ENCODE results near the gene ANXA11.
A peak's percentile ranks its signal among the peaks of the same experiment; 100 is the strongest.
"Not testable (repeated sequence)": the region's sequence is repeated elsewhere in the genome, so short reads cannot be mapped to it uniquely, and the experiment has no call there.

ANXA11 gene

DNA sequence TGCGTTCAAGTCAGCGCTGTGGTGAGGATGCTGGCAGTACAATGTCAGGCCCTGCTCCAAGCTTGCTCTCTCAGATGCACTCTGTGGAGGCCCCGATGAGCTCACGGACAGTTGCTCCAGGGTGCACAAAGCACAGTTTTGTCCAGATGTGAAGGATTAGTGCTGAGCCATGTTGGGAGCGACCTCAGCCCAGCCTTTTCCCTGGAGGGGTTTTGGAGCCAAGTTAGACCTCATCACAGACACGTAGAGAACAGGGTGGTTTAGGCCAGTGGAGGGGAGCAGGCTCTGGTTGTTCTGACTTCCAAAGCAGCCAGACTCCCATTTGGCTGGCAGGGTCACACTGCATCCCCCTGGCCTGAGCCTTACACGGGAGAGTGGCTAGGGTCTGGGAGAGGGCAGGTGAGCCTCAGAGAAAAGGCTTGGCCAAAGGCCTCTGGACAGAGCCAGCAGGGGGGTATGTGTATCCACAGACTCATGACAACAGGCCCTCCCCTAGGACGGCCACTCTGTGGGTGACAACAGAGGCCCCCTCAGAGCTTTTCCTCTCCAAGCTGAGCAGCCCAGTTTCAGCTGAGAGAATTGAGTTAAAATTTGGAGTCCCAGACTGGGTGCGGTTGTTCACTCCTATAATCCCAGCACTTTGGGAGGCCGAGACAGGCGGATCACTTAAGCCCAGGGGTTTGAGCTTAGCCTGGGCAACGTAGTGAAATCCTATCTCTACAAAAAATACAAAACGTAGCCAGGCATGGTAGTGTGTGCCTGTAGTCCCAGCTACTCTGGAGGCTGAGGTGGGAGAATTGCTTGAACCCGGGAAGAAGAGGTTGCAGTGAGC, 68.1 kb downstream of the ANXA11 start:
- Histone ChIP-seq H3K27ac (no peak overlapping the region), H2AFZ (no peak overlapping the region), H3K79me2 (no peaks in the 10 kb centered on the region), H3K27me3 (ENCODE audit: control insufficient read depth, insufficient read depth, low read length) (no peaks in the 10 kb centered on the region), H3K9me3 (ENCODE audit: control insufficient read depth, low read length) (no peaks in the 10 kb centered on the region), H3K4me1 (peaks cover 4% of the 10 kb centered on the region), H3K4me3 (ENCODE audit: low read depth, low read length) (no peak overlapping the region), H3K9ac (no peak overlapping the region), H3K4me2 (ENCODE audit: low read length) (no peak overlapping the region), H3K36me3 (ENCODE audit: control insufficient read depth, insufficient read depth, low read length) (no peaks in the 10 kb centered on the region)
- TF ChIP-seq, protein P1, sequence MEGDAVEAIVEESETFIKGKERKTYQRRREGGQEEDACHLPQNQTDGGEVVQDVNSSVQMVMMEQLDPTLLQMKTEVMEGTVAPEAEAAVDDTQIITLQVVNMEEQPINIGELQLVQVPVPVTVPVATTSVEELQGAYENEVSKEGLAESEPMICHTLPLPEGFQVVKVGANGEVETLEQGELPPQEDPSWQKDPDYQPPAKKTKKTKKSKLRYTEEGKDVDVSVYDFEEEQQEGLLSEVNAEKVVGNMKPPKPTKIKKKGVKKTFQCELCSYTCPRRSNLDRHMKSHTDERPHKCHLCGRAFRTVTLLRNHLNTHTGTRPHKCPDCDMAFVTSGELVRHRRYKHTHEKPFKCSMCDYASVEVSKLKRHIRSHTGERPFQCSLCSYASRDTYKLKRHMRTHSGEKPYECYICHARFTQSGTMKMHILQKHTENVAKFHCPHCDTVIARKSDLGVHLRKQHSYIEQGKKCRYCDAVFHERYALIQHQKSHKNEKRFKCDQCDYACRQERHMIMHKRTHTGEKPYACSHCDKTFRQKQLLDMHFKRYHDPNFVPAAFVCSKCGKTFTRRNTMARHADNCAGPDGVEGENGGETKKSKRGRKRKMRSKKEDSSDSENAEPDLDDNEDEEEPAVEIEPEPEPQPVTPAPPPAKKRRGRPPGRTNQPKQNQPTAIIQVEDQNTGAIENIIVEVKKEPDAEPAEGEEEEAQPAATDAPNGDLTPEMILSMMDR (IDR thresholded peaks at IDR 0.05): no peak

DNA sequence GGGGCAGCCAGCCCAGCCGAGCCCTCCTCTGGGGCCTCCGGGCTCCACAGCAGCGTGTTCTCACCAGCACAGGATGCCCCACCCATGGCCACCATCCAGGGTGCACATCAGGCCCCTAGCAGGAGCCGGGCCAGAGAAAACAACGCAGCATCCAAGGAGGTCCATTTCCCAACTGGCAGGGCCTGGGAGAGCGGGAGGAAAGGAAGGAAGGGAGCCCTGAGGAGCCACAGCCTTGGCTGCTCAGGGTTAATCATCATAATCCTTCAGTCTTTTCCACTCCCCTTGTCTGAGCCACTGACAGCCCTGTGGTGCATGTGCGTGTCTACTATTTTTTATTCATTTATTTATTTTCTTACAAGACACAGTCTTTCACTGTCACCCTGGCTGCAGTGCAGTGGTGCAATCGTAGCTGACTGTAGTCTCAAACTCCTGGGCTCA, 69.2 kb downstream of the ANXA11 start:
- Histone ChIP-seq H2AFZ (no peak overlapping the region), H3K4me1 (peaks cover 4% of the 10 kb centered on the region), H3K4me2 (ENCODE audit: low read length) (no peak overlapping the region), H3K27ac (no peak overlapping the region), H3K27me3 (ENCODE audit: control insufficient read depth, insufficient read depth, low read length) (no peaks in the 10 kb centered on the region), H3K36me3 (ENCODE audit: control insufficient read depth, insufficient read depth, low read length) (no peaks in the 10 kb centered on the region), H3K9ac (no peak overlapping the region), H3K4me3 (ENCODE audit: low read depth, low read length) (no peak overlapping the region), H3K9me3 (ENCODE audit: control insufficient read depth, low read length) (no peaks in the 10 kb centered on the region), H3K79me2 (no peaks in the 10 kb centered on the region)
- TF ChIP-seq, protein P1 (IDR thresholded peaks at IDR 0.05): no peak

DNA sequence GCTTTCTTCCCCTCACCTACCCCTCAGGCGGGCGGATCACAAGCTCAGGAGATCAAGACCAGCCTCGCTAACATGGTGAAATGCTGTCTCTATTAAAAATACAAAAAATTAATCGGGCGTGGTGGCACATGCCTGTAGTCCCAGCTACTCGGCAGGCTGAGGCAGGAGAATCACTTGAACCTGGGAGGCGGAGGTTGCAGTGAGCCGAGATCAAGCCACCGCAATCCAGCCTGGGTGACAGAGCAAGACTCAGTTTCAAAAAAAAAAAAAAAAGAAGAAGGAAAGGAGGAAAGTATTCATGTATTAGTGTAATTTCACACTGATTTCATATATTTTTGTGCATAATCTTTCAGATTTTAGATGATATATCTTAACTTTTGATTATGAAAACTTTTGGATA, 71.7 kb downstream of the ANXA11 start:
- H3K4me3 ChIP-seq (ENCODE audit: low read depth, low read length); H3K27me3 ChIP-seq (ENCODE audit: control insufficient read depth, insufficient read depth, low read length); H3K4me1 ChIP-seq; H3K36me3 ChIP-seq (ENCODE audit: control insufficient read depth, insufficient read depth, low read length); H3K9me3 ChIP-seq (ENCODE audit: control insufficient read depth, low read length); H3K4me2 ChIP-seq (ENCODE audit: low read length); H3K79me2 ChIP-seq; H2AFZ ChIP-seq; H3K9ac ChIP-seq; H3K27ac ChIP-seq: not testable (repeated sequence)

DNA sequence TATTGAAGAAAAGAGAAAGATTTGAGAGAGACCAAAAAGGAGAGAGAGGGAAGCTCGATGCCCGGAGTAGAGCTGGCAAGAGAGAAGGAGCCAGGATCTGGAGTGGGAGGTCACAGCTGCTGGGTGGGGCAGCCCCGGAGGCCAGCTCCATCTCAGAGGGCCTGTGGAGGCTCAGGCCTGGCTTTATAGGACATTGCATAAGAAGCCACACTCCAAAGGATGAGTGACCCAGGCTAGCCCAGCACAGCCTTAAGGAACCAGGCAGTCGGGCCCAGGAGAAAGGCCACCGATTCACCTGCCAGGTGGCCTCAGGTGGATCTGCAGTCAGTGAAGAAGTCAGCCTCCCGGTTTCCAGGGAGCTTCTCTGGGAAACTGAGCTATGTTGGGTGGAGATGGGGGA, 72.1 kb downstream of the ANXA11 start:
- Histone ChIP-seq H3K36me3 (ENCODE audit: control insufficient read depth, insufficient read depth, low read length) (no peaks in the 10 kb centered on the region), H3K9me3 (ENCODE audit: control insufficient read depth, low read length) (no peaks in the 10 kb centered on the region), H3K79me2 (no peaks in the 10 kb centered on the region), H3K27me3 (ENCODE audit: control insufficient read depth, insufficient read depth, low read length) (no peaks in the 10 kb centered on the region), H3K9ac (no peak overlapping the region), H2AFZ (no peak overlapping the region), H3K4me1 (peaks cover 4% of the 10 kb centered on the region), H3K4me3 (ENCODE audit: low read depth, low read length) (peak overlapping the region; percentile 34), H3K27ac (no peak overlapping the region), H3K4me2 (ENCODE audit: low read length) (no peak overlapping the region)
- TF ChIP-seq, protein P1 (IDR thresholded peaks at IDR 0.05): no peak

DNA sequence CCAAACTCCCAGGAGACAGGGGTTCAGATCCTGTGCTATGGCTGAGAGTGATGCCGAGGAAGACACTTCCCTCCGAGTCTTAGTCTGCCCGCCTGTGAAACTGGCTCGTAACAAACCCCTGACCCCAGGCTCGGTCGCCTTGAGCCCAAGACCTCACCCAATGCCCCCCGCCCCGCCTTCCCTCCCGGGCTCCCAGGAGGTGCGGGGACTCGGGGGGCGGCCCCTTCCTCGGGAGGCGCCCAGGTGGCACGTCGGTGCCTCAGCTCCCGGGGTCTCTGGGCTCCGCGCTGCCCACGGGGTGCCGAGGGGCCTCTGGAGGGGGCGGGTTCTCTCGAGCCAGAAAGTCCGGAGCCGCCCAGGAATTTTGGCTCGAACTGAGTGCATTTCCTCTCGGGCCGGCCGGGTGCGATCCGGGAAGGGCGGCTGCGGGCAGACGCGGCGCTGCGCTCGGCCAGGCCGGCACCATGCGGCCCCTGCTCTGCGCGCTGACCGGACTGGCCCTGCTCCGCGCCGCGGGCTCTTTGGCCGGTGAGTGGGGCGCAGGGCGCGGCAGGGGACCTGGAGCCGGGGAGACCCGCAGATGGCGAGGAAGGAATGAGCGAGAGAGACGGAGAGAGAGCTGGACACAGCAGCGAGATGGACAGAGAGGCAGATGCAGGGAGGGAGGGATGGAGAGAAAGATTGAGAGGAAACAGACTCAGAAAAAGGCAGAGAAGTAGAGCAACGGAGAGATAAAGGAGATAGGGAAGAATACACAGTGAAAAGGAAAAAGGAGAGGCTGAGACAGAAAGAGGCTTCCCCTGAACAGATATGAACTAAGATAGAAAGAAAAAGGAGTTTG, 72.8 kb downstream of the ANXA11 start, which contains the start of gene PLAC9:
PLAC9 (plus strand) TSS at position 432 of the 841 bp plus-strand sequence; CDS start at position 465, 33 bp downstream.
- Histone ChIP-seq H3K9me3 (ENCODE audit: control insufficient read depth, low read length) (no peaks in the 10 kb centered on the region), H2AFZ (peak within 1 kb of the TSS; percentile 59), H3K27me3 (ENCODE audit: control insufficient read depth, insufficient read depth, low read length) (no peaks in the 10 kb centered on the region), H3K4me1 (no peaks in the 10 kb centered on the region), H3K79me2 (no peaks in the 10 kb centered on the region), H3K27ac (no peak within 1 kb of the TSS), H3K36me3 (ENCODE audit: control insufficient read depth, insufficient read depth, low read length) (no peaks in the 10 kb centered on the region), H3K9ac (no peak within 1 kb of the TSS), H3K4me3 (ENCODE audit: low read depth, low read length) (peak within 1 kb of the TSS; percentile 34), H3K4me2 (ENCODE audit: low read length) (peak within 1 kb of the TSS; percentile 75)
- TF ChIP-seq, protein P1 (IDR thresholded peaks at IDR 0.05): no peak

Data from parathyroid adenoma (tissue), 2 donors.